ENCODE measurements around the gene TRAP1. TPM values are rescaled to one million over a fixed set of nuclear protein-coding genes. Genes with fewer than 3 reads are reported as not detected.
"Not testable (repeated sequence)": the region's sequence is repeated elsewhere in the genome, so short reads cannot be mapped to it uniquely, and the experiment has no call there.

Gene TRAP1
- total RNA-seq, 2 experiments from 2014 or later: 384 to 396 TPM

DNA sequence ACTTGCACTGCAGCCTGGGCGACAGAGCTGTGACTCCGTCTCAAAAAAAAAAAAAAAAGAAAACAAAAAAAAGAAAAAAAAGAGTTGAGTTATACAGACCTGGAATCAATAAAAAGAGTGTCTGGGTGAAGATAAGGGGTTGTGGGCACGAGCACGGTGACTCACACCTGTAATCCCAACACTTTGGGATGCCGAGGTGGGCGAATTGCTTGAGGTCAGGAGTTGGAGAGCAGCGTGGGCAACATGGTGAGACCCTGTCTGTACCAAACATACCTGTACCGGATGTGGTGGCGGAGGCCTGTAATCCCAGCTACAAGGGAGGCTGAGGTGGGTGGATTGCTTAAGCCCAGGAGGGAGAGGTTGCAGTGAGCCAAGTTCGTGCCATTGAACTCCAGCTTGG is 1.3 kb upstream of the TRAP1 start:
- no peaks in the 10 kb centered on the region for H3K27me3 Mint-ChIP-seq (ENCODE audit: low read depth)

DNA sequence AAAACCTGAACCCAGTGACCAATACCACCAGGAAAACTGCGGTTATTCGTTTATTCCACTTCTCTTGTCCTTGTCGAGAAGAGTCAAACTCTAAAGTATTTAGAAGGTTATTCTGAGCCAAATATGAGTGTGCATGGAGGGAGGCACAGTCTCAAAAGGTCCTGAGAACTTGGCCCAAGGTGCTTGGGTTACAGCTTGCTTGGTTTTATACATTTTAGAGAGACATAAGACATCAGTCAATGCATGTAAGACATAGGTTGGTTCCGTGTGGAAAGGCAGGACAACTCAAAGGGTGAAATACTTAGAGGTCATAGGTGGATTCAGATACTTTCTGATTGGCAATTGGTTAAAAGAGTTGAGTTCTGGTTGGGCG is 681 bp upstream of the TRAP1 start:
- Mint-ChIP-seq H3K27me3 (ENCODE audit: low read depth) (no peaks in the 10 kb centered on the region), H3K27ac (peak overlapping the region; percentile 84), H3K4me3 (peak overlapping the region; percentile 91), H3K9me3 (no peaks in the 10 kb centered on the region), H3K36me3 (ENCODE audit: low read depth) (peaks cover 25% of the 10 kb centered on the region), H3K4me1 (ENCODE audit: low read depth) (peaks cover 39% of the 10 kb centered on the region)
- CTCF ChIA-PET: interaction anchor here (0.7 kb wide), 1 partner anchor 685 kb away, joined by 3 read pairs; no protein-coding TSS in a partner anchor
- no peak for DNase-seq
- intact Hi-C loops (cut with micrococcal nuclease): loop anchor here (5.0 kb wide), 2 partner anchors 106 to 534 kb away; partner anchors contain the start of gene SLX4

More for the DNA sequence above, 1.3 kb upstream of the TRAP1 start:
- Mint-ChIP-seq H3K4me3 (peak overlapping the region; percentile 91), H3K27ac (no peak overlapping the region), H3K9me3 (no peaks in the 10 kb centered on the region), H3K36me3 (ENCODE audit: low read depth) (peaks cover 19% of the 10 kb centered on the region), H3K4me1 (ENCODE audit: low read depth) (peaks cover 32% of the 10 kb centered on the region)
- no peak for DNase-seq
- intact Hi-C loops (cut with micrococcal nuclease): loop anchor here (5.0 kb wide), 2 partner anchors 106 to 534 kb away; partner anchors contain the start of gene SLX4
- CTCF ChIA-PET: interaction anchor here (0.7 kb wide), 1 partner anchor 685 kb away, joined by 3 read pairs; no protein-coding TSS in a partner anchor

DNA sequence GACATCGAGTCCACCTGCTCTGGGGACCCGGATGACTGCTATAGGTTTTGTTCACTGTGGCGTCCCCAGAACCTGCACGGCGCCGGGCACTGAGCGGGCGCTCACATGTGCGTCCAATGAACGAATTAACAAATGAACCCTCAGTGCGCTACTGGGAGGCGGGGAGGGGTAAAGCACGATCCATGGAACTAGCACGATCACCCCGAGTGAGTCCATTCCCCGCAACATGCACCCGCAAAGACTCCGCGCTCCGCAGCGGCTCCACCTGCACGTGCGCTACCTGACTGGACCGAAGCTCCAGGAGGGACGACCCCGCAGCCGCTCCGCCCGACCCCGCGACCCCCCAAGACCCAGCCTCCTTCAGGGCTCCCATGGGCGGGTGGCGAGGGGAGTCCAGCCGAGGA is 491 bp downstream of the TRAP1 start:
- Mint-ChIP-seq H3K36me3 (ENCODE audit: low read depth) (peaks cover 28% of the 10 kb centered on the region), H3K9me3 (no peaks in the 10 kb centered on the region), H3K4me3 (peak overlapping the region; percentile 91), H3K27me3 (ENCODE audit: low read depth) (no peaks in the 10 kb centered on the region), H3K4me1 (ENCODE audit: low read depth) (peaks cover 46% of the 10 kb centered on the region), H3K27ac (peak overlapping the region; percentile 84)
- CTCF ChIA-PET: no interaction called here
- peak; percentile 48 for DNase-seq
- intact Hi-C loops (cut with micrococcal nuclease): loop anchor here (1.0 to 5.0 kb wide), 3 partner anchors 105 to 535 kb away; partner anchors contain the start of genes CREBBP and SLX4

DNA sequence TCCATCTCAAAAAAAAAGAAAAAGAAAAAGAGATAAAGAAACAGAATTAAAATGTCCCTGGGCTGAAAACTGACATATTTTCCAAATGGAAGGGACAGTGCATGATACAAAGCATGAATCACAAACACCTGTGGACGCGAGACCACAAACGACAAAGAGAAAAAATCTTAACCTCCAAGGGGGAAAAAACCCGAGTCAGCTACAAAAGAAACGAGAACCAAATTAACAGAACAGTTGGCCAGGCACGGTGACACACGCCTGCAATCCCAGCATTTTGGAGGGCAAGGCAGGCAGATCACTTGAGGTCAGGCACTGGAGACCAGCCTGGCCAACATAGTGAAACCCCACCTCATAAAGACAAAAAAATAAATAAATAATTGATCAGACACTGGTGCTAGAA is 1.9 kb downstream of the TRAP1 start:
- DNase-seq: no peak
- peaks cover 50% of the 10 kb centered on the region for H3K4me1 Mint-ChIP-seq (ENCODE audit: low read depth)
- intact Hi-C loops (cut with micrococcal nuclease): loop anchor here (5.0 kb wide), 2 partner anchors 103 to 537 kb away; partner anchors contain the start of gene SLX4
- CTCF ChIA-PET: no interaction called here
- no peak overlapping the region for H3K4me3 Mint-ChIP-seq
- H3K36me3 Mint-ChIP-seq (ENCODE audit: low read depth): peaks cover 33% of the 10 kb centered on the region
- H3K9me3 Mint-ChIP-seq: no peaks in the 10 kb centered on the region
- no peaks in the 10 kb centered on the region for H3K27me3 Mint-ChIP-seq (ENCODE audit: low read depth)
- H3K27ac Mint-ChIP-seq: no peak overlapping the region

DNA sequence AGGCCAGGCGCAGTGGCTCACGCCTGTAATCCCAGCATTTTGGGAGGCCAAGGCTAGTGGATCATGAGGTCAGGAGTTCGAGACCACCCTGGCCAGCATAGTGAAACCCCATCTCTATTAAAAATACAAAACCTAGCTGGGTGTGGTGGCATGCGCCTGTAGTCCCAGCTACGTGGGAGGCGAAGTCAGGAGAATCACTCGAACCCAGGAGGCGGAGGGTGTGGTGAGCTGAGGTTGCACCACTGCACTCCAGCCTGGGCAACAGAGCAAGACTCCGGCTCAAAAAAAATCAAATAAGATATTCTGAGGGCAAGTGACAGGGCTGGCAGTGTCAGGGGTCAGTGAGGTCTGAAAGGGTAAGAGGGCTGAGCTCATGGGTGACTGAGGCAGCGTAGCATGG is 2.9 kb downstream of the TRAP1 start:
- H3K27me3 Mint-ChIP-seq (ENCODE audit: low read depth); intact Hi-C loops (cut with micrococcal nuclease); H3K9me3 Mint-ChIP-seq; CTCF ChIA-PET; DNase-seq; H3K4me3 Mint-ChIP-seq; H3K27ac Mint-ChIP-seq: not testable (repeated sequence)
- Mint-ChIP-seq H3K36me3 (ENCODE audit: low read depth) (peaks cover 41% of the 10 kb centered on the region), H3K4me1 (ENCODE audit: low read depth) (peaks cover 54% of the 10 kb centered on the region)

DNA sequence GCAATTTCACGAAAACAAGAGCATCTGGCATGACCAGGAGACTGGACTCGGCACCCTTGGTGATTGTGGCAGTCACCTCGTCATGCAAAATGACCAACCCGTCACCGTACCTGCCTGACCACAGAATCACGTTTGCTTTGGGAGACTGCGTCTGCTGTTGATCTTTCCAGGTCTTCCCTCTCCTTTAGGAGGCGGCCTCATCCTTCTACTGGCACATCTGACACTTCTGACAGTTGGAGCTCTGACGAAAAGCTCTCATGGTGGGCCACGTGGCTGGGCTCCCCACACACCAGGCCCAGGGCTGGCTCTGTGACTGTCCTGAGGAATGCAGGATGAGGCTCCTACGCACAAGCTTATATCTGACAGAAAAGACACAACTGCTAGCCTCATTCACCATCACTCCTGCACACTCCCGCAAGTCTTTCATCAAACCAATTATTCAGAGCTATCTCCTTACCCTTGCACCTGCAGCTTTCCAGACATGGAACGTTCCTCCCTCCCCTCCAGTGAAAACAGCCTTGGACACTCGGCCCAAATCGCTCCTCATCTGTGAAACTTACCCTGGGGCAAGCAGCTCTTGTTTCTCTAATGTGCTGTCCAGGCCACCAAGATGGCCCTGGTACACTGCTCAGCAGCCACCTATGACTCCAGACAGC is 3.6 kb downstream of the TRAP1 start:
- Mint-ChIP-seq H3K27ac (no peak overlapping the region), H3K36me3 (ENCODE audit: low read depth) (peaks cover 42% of the 10 kb centered on the region), H3K4me3 (no peak overlapping the region), H3K27me3 (ENCODE audit: low read depth) (no peaks in the 10 kb centered on the region), H3K4me1 (ENCODE audit: low read depth) (peaks cover 54% of the 10 kb centered on the region), H3K9me3 (no peaks in the 10 kb centered on the region)
- no peak for DNase-seq
- intact Hi-C loops (cut with micrococcal nuclease): no loop called here
- CTCF ChIA-PET: interaction anchor here (0.7 kb wide), 1 partner anchor 400 kb away, joined by 3 read pairs; no protein-coding TSS in a partner anchor

DNA sequence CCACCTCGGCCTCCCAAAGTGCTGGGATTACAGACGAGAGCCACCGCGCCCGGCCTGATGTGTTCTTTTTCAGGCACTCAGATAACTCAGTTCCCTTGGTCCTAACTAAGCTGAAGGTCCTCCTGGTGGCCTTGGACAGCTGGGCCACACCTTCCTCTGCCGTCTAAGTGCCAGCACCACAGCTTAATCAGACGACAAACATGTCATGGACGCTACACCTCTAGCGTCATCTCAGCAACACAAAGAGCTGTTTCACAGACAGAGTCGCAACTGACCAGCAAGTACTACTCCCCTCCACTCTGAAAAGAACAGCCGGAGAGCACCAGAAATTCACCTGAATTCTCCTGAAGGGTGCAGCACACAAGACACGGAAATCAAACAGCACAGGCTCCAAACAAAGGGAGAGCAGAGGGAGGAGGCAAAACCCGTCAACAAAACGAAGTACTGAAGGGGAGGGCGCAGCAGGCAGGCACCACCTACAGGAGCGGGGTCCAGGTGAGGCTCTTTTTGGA is 4.4 kb downstream of the TRAP1 start:
- CTCF ChIA-PET: no interaction called here
- intact Hi-C loops (cut with micrococcal nuclease): no loop called here
- no peak overlapping the region for H3K4me3 Mint-ChIP-seq
- no peaks in the 10 kb centered on the region for H3K9me3 Mint-ChIP-seq
- no peak for DNase-seq
- H3K27ac Mint-ChIP-seq: no peak overlapping the region
- H3K4me1 Mint-ChIP-seq (ENCODE audit: low read depth): peaks cover 48% of the 10 kb centered on the region
- no peaks in the 10 kb centered on the region for H3K27me3 Mint-ChIP-seq (ENCODE audit: low read depth)
- H3K36me3 Mint-ChIP-seq (ENCODE audit: low read depth): peaks cover 42% of the 10 kb centered on the region

DNA sequence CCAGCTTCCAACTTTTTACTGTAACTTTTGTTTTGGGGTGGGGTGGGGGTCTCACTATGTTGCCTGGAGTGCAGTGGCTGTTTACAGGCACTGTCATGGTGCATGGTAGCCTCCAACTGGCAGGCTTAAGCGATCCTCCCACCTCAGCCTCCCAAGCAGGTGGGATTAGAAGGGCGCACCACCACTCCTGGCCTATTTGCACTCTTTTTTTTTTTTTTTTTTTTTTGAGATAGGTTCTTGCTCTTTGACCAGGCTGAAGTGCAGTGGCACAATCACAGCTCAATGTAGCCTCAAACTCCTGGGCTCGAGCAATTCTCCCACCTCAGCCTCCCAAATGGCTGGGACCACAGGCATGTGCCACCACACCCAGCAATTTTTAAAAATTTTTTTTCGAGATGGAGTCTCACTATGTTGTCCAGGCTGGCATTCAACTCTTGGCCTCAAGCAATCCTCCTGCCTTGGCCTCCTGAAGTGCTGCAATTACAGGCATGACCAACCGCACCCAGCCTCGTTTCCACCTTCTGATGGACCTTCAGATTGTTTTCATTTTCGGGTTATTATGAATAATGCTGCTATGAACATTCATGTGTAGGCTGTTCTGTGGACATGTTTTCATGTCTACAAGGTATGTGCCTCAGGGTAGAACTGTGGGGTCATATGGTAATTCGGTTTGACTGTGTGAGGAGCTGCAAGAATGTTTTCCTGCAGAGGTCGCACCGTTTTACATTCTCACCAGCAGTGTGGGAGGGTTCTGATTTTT is 10.9 kb downstream of the TRAP1 start:
- intact Hi-C loops (cut with micrococcal nuclease): no loop called here
- Mint-ChIP-seq H3K27me3 (ENCODE audit: low read depth) (no peaks in the 10 kb centered on the region), H3K36me3 (ENCODE audit: low read depth) (peaks cover 16% of the 10 kb centered on the region), H3K9me3 (no peaks in the 10 kb centered on the region), H3K4me1 (ENCODE audit: low read depth) (peaks cover 6% of the 10 kb centered on the region), H3K27ac (no peak overlapping the region), H3K4me3 (no peak overlapping the region)
- CTCF ChIA-PET: interaction anchor here (0.7 kb wide), 1 partner anchor 611 kb away, joined by 4 read pairs; no protein-coding TSS in a partner anchor
- DNase-seq: no peak

DNA sequence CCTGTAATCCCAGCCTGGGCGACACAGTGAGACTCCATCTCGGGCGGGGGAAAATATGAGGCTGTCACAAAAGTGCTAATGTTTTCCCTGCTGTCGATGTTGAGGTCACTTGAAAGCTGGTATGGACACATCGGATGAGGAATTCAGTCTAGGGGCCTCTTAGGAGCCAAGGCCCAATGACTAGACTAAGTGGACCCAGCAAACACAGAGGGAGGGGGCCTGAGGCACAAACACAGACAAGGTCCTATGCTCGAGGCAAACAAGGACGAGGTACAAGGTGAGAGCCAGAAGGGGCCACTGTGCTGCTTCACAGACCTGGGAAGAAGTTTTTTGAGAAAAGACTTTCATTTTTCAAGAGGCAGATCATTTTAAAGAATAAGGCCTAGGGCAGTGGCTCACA is 15.2 kb downstream of the TRAP1 start:
- peaks cover 8% of the 10 kb centered on the region for H3K4me1 Mint-ChIP-seq (ENCODE audit: low read depth)
- no peak for DNase-seq
- no peaks in the 10 kb centered on the region for H3K9me3 Mint-ChIP-seq
- H3K36me3 Mint-ChIP-seq (ENCODE audit: low read depth): peaks cover 12% of the 10 kb centered on the region
- H3K27ac Mint-ChIP-seq: no peak overlapping the region
- intact Hi-C loops (cut with micrococcal nuclease): no loop called here
- no peak overlapping the region for H3K4me3 Mint-ChIP-seq
- H3K27me3 Mint-ChIP-seq (ENCODE audit: low read depth): no peaks in the 10 kb centered on the region
- CTCF ChIA-PET: interaction anchor here (3.0 kb wide), 1 partner anchor 11 kb away, joined by 15 read pairs; no protein-coding TSS in a partner anchor

DNA sequence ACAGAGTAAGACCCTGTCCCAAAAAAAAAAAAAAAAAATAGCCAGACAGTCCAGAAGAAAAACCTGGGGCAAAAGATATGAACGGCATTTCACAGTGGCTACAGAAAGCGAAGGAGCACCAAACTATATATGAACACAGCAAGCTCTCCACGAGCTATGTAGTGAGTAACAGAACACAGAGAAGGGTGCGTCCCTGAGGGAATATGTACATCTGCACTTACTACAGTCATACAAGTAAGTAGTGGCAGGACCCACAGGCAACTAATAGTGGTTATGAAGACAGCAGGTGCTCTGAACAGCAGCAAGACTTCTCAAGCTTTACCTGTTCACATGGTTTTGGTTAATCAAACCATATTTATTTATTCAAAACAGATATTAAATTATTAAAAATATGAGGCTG is 15.8 kb downstream of the TRAP1 start:
- intact Hi-C loops (cut with micrococcal nuclease): no loop called here
- CTCF ChIA-PET: interaction anchor here (3.0 kb wide), 1 partner anchor 10 kb away, joined by 15 read pairs; no protein-coding TSS in a partner anchor

DNA sequence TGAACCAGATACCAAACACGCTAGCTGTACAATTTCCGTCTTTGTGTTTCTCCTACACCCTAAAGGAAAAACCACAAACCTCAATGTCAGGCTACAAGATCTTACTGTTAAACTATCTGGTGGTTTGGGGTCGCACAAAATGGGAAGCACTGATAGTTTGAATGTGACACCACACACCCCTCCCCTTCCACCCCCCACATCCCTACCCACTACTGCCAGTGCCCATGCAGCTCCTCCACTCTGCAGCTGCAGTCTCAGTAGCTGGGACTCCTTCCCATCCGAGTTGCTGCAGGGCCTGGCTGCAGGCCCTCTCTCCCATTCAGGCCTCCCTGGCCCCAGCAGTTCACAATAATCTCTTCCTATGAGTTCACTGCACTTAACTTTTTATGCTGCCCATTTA is 18.4 kb downstream of the TRAP1 start:
- H3K9me3 Mint-ChIP-seq: no peaks in the 10 kb centered on the region
- intact Hi-C loops (cut with micrococcal nuclease): no loop called here
- no peaks in the 10 kb centered on the region for H3K27me3 Mint-ChIP-seq (ENCODE audit: low read depth)
- no peak for DNase-seq
- peaks cover 12% of the 10 kb centered on the region for H3K36me3 Mint-ChIP-seq (ENCODE audit: low read depth)
- peaks cover 8% of the 10 kb centered on the region for H3K4me1 Mint-ChIP-seq (ENCODE audit: low read depth)
- no peak overlapping the region for H3K4me3 Mint-ChIP-seq
- CTCF ChIA-PET: no interaction called here
- H3K27ac Mint-ChIP-seq: no peak overlapping the region

More for the DNA sequence above, 15.8 kb downstream of the TRAP1 start:
- no peak overlapping the region for H3K27ac Mint-ChIP-seq
- no peaks in the 10 kb centered on the region for H3K27me3 Mint-ChIP-seq (ENCODE audit: low read depth)
- no peak for DNase-seq
- H3K4me1 Mint-ChIP-seq (ENCODE audit: low read depth): peaks cover 8% of the 10 kb centered on the region
- peaks cover 9% of the 10 kb centered on the region for H3K36me3 Mint-ChIP-seq (ENCODE audit: low read depth)
- H3K4me3 Mint-ChIP-seq: no peak overlapping the region
- H3K9me3 Mint-ChIP-seq: no peaks in the 10 kb centered on the region

DNA sequence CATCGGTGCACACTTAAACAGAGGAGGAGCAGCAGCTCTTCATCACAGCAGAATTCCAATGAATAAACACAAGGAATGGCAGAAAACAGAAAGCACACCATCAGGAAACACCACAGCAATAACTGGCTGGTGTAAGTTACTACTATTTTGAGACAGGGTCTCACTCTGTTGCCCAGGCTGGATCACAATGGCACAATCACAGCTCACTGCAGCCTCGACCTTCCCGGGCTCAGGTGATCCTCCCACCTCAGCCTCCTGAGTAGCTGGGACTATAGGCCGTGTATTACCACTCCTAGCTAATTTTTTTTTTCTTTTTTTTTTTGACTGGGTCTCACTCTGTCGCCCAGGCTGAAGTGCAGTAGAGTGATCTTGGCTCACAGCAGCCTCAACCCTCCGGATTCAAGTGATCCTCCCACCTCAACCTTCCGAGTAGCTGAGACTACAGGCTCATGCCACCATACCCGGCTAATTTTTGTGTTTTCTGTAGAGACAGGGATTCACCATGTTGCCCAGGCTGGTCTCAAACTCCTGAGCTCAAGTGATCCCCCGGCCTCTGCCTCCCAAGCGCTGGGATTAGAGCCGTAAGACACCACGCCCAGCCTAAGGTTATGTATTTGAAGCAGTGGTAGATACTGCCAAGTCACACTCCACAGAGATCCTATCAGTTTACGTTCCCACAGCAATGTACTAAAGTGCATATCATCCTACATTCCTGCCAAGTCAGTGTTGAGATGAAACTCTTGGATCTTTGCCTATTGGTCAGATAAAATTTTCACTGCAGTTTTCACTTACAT is 20.7 kb downstream of the TRAP1 start:
- CTCF ChIA-PET: interaction anchor here (0.6 kb wide), 1 partner anchor 533 kb away, joined by 4 read pairs; no protein-coding TSS in a partner anchor
- Mint-ChIP-seq H3K4me3 (no peak overlapping the region), H3K27ac (no peak overlapping the region), H3K27me3 (ENCODE audit: low read depth) (no peaks in the 10 kb centered on the region), H3K36me3 (ENCODE audit: low read depth) (peaks cover 12% of the 10 kb centered on the region), H3K9me3 (no peaks in the 10 kb centered on the region), H3K4me1 (ENCODE audit: low read depth) (peaks cover 8% of the 10 kb centered on the region)
- intact Hi-C loops (cut with micrococcal nuclease): no loop called here
- no peak for DNase-seq
